B cell (primary cell): Measurements from ENCODE around the gene NAA60.

Source experiments
- CTCF ChIP-seq: fragments of 200-600 bp; IDR thresholded peaks from one replicate; pipeline ENCODE4 v1.8.0; 2022; ENCODE audit warnings: antibody characterized with exemption, mild to moderate bottlenecking
- EZH2 ChIP-seq: IDR thresholded peaks from 2 replicates; pipeline ENCODE4 v1.6.1; 2012; ENCODE audit warnings: borderline replicate concordance, low read depth, mild to moderate bottlenecking, moderate library complexity, low read length; ENCODE audit not compliant: insufficient read depth, poor library complexity, severe bottlenecking

GRCh38 chr16:3458278-3458851 lies 14.9 kb downstream of the NAA60 start:
- TF ChIP-seq CTCF (peak; percentile 1), EZH2 (no peak)
